Glutamatergic neuron (in vitro differentiated cells): ENCODE measurements around the gene ADORA2A. TPM values are rescaled to one million over a fixed set of nuclear protein-coding genes. Genes with fewer than 3 reads are reported as not detected.

Source experiments
- DNase-seq: peaks from one replicate; pipeline ENCODE4 v3.0.0; 2022
- H3K27ac Mint-ChIP-seq: one replicate; pipeline ENCODE4 v1.8.0; 2020; ENCODE audit warnings: mild to moderate bottlenecking, mixed read lengths, inconsistent platforms; ENCODE audit not compliant: unreplicated experiment
- H3K27me3 Mint-ChIP-seq: one replicate; pipeline ENCODE4 v1.8.0; 2020; ENCODE audit warnings: mild to moderate bottlenecking, moderate library complexity, mixed read lengths, inconsistent platforms; ENCODE audit not compliant: unreplicated experiment
- H3K36me3 Mint-ChIP-seq: one replicate; pipeline ENCODE4 v1.8.0; 2020; ENCODE audit warnings: mild to moderate bottlenecking, mixed read lengths, inconsistent platforms; ENCODE audit not compliant: unreplicated experiment
- H3K4me1 Mint-ChIP-seq: one replicate; pipeline ENCODE4 v1.8.0; 2020; ENCODE audit warnings: mild to moderate bottlenecking, low read depth, mixed read lengths, inconsistent platforms; ENCODE audit not compliant: unreplicated experiment
- H3K4me3 Mint-ChIP-seq: one replicate; pipeline ENCODE4 v1.8.0; 2020; ENCODE audit warnings: mild to moderate bottlenecking, mixed read lengths, inconsistent platforms; ENCODE audit not compliant: unreplicated experiment
- H3K9me3 Mint-ChIP-seq: one replicate; pipeline ENCODE4 v1.8.0; 2020; ENCODE audit warnings: mild to moderate bottlenecking, moderate library complexity, mixed read lengths, inconsistent platforms; ENCODE audit not compliant: unreplicated experiment
- CTCF ChIP-seq: fragments of 200-600 bp; sonication (generic); IDR thresholded peaks from one replicate; pipeline ENCODE4 v1.5.0; 2021; ENCODE audit not compliant: partially characterized antibody, unreplicated experiment
- total RNA-seq: library from RNA; stranded (reverse); fragmentation: NEBNext Ultra II Directional; extraction: Animal tissue kit (Norgen Biotek cat#: 25700); gene quantifications from one replicate; pipeline ENCODE4 v1.2.1, GENCODE V29; 2021; ENCODE audit not compliant: unreplicated experiment

ADORA2A gene
- total RNA-seq, 1 donor from 2014 or later, result 15.9 TPM

GRCh38 chr22:24455751-24456426 lies 28.5 kb downstream of the ADORA2A start:
- Mint-ChIP-seq H3K36me3 (no peaks in the 10 kb centered on the region), H3K9me3 (no peaks in the 10 kb centered on the region), H3K27me3 (no peaks in the 10 kb centered on the region), H3K27ac (no peak overlapping the region), H3K4me3 (no peak overlapping the region), H3K4me1 (no peaks in the 10 kb centered on the region)
- DNase-seq, result no peak
- no peak for TF ChIP-seq CTCF

GRCh38 chr22:24457894-24458420 lies 30.6 kb downstream of the ADORA2A start:
- DNase-seq, result no peak

GRCh38 chr22:24459911-24460310 lies 32.5 kb downstream of the ADORA2A start:
- Mint-ChIP-seq H3K9me3 (no peaks in the 10 kb centered on the region), H3K4me3 (no peak overlapping the region), H3K36me3 (no peaks in the 10 kb centered on the region), H3K4me1 (no peaks in the 10 kb centered on the region), H3K27ac (no peak overlapping the region), H3K27me3 (no peaks in the 10 kb centered on the region)
- no peak for TF ChIP-seq CTCF
- no peak for DNase-seq

More at GRCh38 chr22:24457894-24458420, 30.6 kb downstream of the ADORA2A start:
- H3K27me3 Mint-ChIP-seq, result no peaks in the 10 kb centered on the region
- no peaks in the 10 kb centered on the region for H3K36me3 Mint-ChIP-seq
- H3K27ac Mint-ChIP-seq, result no peak overlapping the region
- no peaks in the 10 kb centered on the region for H3K4me1 Mint-ChIP-seq
- H3K4me3 Mint-ChIP-seq, result no peak overlapping the region
- TF ChIP-seq CTCF, result no peak
- no peaks in the 10 kb centered on the region for H3K9me3 Mint-ChIP-seq

- DNase-seq, result no peak
- Mint-ChIP-seq H3K9me3 (no peaks in the 10 kb centered on the region), H3K27me3 (no peaks in the 10 kb centered on the region), H3K36me3 (no peaks in the 10 kb centered on the region), H3K27ac (no peak overlapping the region), H3K4me1 (no peaks in the 10 kb centered on the region), H3K4me3 (no peak overlapping the region)
- TF ChIP-seq CTCF, result no peak
These were observed 33.2 kb downstream of the ADORA2A start for GRCh38 chr22:24460418-24461089.

- no peak overlapping the region for H3K4me3 Mint-ChIP-seq
- no peaks in the 10 kb centered on the region for H3K4me1 Mint-ChIP-seq
- no peaks in the 10 kb centered on the region for H3K9me3 Mint-ChIP-seq
- no peak for DNase-seq
- H3K36me3 Mint-ChIP-seq, result no peaks in the 10 kb centered on the region
- no peak overlapping the region for H3K27ac Mint-ChIP-seq
- no peaks in the 10 kb centered on the region for H3K27me3 Mint-ChIP-seq
- TF ChIP-seq CTCF, result no peak
These were observed 35.8 kb downstream of the ADORA2A start for GRCh38 chr22:24463071-24463760.
